ENCODE results near the gene ACTG1.
A peak's percentile ranks its signal among the peaks of the same experiment; 100 is the strongest.

Gene ACTG1

DNA sequence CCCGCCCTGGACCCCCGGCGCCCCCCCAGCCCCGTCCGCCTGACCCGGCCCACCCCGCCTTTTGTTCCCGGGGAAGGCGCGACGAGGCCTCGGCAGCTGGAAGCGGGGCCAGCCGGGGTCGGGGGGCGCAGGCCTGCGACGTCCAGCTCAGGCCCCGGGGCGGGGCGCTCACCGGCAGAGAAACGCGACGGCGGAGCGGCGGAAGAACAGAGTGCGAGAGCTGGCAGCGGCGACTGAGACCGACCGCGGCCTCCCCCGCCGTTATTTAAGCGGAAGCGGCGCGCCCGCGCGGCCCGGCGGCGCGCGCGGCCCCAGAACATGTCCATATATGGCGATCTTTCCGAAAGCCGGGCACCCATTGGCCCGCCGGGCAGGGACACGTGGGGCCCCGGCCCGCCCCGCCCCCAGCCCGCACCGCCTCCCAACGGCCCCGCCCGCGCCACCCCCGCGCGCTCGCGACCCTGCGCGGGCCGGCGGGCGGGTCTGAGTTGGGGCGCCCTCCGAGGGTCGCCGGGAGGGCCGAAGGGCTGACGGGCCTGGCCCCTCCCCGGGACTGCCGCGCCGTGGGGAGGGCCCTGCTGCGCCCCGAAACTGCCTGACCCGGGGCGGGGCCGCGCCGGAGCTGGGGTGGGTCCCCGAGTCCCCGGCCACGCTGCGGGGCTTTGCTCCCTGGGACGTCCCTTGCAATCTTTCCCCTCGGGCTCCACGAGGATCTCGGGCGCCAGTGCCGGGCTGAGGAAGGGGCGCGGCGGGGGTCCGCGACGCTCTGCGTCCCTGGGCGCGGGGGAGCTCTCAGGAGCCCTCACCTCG, at the start of gene ACTG1:
TSS of gene ACTG1 (minus strand) at position 238 of the 810 bp plus-strand sequence. CDS start 445 bp downstream, outside the sequence.
- DNase-seq: peak; percentile 38 to 94 (median 89)

DNA sequence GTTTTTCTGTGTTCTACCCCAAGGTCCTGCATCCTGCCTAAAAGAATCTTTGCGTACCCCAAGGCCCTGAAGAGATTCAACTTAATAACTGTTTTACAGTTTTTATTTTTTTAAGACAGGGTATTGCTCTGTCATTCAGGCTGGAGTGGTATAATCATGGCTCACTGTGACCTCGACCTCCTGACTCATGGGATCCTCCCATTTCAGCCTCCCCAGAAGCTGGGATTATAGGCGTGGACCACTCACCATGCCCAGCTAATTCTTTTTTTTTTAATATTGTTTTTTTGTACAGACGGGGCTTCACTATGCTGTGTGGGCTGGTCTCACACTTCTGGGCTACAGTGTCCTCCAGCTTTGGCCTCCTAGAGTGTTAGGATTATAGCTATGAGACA, 48.9 kb upstream of the ACTG1 start:
- DNase-seq: no peak

DNA sequence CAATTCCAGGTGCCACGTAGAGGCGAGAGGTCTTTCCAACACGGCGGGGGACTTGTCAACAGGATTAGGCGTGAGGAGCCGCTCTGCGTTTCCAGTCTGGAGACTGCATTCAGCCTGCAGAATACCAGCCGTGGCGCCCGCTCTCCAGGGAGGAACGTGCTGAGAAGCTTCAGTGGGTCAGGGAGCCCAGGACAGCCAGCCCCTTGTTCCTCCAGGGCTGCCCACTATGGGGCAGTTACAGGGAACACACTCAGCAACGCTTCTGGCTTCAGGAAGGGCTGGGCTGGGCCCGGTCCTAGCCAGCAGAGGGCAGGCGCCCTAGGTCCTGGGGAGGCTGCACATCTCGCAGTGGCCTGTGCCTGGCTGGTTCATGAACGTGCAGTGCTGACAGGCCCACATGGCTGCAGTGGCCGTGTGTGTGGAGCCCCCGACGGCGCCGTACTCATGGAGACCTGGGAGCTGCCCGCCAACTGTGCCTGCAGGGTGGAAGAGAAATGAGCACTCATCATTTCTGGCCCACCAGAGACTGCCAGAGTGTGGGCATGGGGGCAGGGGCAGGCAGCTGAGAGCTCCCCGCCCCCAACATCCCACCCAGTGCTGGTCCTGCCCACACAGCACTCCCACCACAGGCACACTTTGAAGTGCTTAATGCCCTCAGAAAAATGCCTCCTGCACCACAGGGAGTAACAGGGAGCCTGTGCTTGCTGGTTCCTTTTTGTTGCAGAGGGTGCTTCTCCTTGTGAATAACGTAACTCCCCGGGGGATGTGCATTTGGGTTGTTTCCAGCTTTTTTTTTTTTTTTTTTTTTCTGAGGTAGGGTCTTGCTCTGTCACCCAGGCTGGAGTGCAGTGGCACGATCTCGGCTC, 46.6 kb upstream of the ACTG1 start:
- DNase-seq: peak in 8 of 58 donors; percentile 17 to 54 (median 35)

DNA sequence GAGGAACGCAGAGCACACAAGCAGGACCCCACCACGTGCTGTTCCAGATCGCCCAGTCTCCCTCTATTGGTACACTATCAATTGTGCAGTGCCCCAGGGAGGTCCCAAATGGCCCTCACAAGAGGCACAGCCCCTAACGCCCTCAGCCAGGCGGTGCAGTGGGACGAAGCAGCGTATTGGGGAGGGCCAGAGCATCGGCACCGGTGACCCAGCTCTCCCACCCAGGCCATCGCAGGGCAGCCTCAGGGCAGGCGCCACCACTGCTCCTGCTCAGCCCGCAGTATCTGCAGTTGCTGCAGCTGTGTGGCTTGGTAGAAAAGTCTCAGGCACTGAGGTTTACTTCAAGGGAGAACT, 45.5 kb upstream of the ACTG1 start:
- DNase-seq: no peak

DNA sequence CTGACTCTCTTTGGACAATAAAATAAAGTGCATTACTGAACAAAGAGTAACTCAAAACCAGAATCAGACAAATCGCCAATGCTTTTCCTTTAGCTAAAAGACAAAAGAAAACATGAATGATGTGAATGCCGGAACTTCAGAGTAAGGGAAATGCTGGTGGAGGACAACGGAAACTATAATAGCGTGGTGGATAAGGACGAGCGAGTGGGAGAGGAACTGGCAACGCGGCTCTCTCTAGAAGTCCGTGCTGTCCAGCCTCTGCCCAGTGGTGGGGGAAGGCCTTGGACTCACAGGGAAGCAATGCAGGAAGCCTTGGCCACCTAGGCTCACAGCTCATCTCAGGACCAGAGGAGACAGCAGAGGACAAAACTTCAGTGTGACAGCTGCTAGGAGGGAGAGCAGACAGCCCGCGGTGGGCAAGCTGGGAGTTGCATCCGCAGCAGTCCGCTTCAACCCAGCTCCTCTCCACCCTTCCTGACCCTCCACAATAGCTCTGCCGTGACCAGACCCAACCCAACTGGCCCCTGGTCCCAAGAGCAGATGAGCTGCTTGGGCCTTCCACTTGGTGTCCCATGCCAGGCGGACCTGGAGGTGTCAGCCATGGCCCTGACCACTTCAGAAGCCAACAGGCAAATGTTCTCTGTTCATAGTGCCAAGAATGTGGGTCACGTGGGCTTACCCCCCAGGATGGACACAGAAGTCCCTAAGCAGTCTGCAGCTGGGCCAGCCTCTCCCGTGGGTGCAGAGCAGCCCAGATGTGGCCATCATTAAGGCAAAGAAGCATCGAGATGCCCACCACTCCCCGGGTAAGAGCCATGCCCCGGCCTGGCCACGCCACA, 44.9 kb upstream of the ACTG1 start:
- DNase-seq: no peak

DNA sequence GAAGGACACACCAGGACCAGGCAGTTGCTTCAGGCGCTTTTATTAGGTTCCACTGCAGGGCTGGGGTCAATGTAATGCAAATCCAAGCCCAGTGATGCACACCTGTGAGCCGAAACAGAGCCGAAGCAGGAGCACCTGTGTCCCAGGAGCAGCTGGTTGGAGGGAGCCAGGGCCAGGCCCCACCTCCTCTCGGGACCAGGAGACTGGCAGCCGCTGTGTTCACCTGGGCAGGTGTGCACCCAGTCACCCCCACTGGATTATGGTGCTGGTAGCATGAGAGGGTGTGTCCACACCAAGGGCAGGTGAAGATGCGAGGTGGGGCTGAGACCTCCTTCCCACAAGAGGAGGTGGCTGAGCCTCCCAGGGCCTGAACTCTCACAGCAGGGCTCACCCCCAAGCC, 44.3 kb upstream of the ACTG1 start:
- no peak for DNase-seq

DNA sequence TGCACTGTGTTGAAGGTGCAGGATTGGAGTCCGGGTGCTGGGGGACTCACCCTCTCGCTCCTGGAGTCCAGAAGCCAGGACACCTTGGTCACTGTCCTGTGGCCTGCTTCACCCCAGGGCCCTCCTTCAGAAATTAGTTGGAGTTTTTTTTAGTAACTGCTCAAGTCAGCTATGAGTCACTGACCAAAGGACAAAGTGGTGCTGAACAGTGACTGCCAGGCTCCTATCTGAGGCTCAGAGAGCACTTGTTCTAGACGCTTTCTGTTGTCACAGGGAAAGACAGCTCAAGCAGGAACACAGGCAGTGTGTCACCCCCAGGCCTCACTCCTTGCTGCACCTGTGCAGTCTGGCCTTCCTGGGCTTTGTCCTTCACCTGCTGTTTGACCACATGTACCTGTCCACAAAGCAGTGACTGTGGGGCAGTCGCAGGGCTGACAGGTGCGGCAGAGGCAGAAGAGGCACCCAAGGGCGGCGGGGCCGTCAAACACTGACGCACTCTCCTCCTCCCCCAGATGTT, 43.6 kb upstream of the ACTG1 start:
- DNase-seq: no peak

DNA sequence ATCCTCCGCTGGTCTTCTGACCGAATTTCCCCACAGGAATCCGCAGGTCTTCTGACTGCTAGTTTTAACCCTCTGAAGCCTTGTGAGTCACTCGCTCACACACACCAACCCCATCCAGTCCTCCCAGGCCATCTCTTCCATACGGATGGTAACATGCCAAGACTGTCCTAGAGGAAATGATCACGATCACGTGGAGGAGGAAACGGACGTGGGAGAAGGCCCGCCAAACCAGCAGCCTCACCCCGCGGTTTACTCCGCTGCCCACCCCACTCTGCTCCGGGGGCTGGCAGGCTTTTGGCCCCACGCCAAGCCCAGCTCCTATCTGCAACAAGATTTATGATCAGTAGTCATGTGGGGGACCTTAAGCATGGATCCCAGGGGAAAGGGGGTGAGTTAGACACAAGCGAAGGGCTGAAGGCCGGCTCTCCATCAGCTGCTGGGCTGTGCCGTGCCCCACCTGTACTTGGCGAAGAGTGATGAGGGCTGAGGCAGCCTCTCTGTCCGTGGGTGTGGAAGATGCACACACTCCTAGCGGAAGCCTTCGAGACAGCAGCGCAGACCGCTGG, 41.1 kb upstream of the ACTG1 start:
- DNase-seq: peak in 8 of 58 donors; percentile 8 to 49 (median 34)

DNA sequence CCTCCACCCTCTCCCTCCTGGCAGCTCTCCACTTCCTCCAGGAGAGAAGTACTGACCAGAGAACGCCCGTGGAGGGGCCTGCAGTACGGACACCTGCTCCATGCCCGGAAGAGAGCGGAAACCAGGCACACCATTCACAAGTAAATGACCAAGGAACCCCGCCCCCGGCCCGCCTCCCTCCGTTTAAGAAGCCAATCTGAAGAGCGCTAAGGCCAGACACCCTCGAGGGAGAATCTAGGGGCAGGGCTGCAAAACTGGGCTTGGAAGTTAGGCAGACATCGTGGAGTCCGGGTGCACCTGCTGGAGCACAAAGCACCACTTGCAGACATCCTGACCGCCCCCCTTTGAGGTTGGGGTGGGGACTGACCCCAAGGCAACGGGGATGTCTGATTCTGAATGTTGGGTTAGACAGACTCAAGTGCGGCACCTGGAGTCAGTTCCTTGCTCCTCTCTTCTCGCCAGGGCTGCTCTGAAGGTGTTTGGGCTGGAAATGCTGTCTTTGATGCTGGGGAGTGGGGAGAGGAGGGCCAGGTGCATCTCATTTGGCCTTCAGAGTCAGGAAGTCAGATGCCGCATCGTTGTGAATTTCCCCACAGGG, 40.5 kb upstream of the ACTG1 start:
- peak in 49 of 58 donors; percentile 27 to 81 (median 60) for DNase-seq

DNA sequence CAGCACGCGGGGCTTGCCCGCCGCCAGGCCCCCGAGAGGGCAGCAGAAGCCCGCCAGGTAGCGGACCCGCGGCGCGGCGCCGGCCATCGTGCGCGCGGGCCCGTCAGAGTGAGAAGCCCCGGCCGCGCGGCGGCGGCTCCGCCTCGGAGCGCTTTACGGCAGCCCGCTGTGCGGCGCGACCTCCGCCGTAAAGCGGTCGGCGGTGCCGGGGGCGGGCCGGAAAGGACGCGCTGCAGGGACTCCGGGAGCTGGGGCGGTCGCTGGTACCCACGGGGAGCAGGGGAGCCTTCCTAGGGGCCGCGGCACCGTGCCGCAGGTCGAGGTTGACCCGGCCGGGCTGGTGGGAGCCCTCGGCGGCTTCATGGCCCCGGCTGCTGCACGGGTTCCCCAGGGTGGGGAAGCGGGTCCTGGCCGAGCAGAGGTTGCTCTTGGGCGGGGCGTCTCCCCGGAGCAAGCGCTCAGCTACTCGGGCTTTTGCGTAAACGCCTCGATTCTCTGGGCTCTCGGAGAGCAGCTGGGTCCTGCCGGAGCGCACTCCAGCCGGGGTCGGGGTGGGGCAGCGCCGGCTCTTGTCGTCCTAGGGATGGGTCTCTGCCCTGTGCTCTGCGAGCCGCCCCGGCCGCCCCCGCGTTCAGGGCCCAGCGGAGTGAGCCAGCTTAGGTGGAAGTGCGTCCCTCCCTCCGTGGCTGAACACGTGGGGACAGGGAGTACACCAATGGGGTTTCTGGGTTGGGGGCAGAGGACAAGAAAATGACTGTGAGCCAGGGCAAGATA, 39.8 kb upstream of the ACTG1 start, which contains the start of gene FAAP100:
TSS of gene FAAP100 (minus strand) at position 110 of the 774 bp plus-strand sequence. CDS start at position 87, 23 bp downstream.
- peak in 55 of 58 donors; percentile 36 to 88 (median 70) for DNase-seq

DNA sequence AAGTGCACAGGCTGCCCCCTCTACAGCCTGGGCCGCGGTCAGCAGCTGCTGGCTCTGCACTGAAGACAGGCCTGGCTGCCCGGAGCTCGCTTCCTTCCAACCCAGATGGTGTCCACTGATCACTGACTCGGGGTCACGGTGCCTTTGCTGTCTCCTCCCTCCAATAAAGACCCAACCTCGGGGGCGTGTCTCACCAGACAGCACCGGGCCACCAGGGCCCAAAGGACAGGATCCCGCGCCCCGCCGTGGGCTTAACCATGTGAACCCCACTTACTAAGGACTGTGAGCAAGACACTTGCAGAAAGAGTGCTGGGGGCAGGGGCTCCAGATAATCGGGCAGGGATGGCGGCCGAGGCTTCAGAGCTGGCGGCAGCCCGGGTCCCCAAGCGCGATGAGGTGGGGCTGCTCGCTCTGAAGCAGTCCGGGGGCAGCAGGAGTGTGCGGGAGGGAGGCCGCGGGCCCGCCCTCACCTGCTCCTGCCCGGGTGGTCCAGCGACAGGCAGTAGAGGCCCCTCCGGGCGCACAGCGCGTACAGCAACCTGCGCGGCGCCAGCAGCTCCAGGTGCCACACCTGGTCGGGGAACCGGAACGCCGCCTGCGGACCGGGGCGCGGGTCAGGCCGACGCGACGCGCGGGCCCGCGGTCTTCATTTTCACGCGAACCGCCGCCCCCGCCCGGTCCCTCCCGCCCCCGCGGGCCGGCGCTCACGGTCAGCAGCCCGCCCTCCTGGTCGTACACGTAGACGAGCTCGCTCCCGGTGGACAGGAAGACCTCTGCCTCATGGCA, 39.1 kb upstream of the ACTG1 start:
- DNase-seq: peak in 1 of 58 donors; percentile 55

DNA sequence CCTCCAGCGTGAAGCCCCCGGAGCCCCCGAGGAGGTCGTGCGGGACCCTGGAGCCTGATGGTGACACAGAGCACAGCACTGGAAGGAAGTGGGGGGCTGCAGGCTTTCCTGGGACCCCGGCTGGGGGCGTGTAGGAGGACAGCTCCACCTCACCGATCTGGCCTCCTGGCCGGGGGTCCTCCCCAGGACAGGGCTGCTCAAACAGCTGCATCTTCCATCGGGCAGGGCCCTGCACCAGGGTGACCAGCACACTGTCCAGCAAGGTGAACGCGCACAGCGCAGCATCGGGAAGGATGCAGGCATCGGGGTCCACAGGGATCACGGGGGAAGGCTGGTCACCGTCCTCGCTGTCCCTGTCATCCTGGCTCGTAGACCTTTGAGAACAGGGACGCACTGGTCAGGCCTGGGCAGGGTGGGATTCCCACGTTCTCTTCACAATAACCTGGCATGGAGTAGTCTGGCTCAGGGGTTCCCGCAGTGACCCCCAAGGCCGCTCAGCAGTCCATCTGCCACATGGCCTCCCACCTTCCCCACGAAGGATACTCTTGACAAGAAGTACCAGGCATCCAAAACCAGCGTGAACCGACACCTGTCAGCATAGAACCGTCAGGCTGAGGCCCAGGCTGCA, 38.3 kb upstream of the ACTG1 start:
- no peak for DNase-seq

DNA sequence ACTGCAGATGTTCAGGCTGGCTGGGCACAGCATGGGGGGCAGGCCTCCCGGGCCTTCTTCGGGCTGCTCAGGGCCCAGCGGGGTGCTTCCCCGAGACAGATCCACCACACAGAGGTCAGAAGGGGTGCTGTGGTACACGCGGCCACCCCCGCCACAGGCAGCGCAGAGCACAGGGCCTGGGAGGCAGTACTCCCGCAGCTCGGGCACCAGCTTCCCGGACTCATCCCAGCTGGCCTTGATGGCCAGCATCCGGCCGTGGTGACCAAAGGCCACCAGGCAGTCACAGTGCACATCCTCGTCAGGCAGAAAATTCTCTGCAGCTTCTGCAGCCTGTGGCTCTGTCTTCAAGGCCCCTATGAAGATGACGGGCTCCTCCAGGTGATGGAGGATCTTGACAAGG, 37.7 kb upstream of the ACTG1 start:
- DNase-seq: no peak

DNA sequence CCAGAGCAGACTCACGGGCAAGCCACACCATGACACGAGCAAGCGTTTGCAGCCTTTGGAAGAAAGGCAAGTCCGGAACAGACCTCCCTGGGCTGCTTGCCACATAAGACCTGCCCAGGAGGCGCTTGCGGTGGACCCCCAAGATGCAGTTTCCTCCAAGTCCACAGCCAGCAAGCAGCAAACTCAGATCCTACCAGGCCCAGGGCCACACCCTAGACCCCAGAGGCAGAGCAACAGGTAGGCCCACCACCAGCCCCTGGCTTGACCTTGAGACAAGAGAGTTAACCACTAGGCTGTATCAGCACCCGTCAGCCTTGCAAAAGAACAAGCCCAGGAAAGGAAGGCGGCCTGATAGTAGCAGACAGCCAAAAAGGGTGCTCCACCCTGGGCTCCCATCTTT, 37.2 kb upstream of the ACTG1 start:
- no peak for DNase-seq

DNA sequence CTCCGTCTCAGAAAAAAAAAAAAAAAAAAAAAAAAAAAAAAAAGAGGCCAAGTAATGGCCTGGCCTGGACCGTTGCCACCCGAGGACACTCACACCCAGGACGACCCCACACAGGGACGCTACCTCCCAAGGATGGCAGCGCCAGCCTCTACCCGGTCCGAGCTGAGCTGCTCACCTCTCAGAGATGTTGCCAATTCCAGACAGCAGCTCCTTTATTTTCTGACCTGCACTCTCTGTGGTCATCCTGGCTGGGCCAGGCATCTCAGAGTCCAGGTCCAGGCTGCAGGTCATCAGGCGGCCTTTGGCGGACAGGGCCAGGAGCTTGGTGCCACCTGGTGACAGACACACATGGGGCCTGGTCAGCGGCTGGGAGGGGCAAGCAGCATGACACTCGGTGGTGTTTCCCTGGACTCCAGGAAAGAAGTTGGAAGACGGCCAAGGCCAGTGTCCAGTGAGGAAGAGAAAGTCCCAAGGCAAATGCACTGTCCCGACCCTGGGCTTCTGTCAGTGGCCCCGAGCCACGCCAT, 36.5 kb upstream of the ACTG1 start:
- DNase-seq: peak in 1 of 58 donors; percentile 30

DNA sequence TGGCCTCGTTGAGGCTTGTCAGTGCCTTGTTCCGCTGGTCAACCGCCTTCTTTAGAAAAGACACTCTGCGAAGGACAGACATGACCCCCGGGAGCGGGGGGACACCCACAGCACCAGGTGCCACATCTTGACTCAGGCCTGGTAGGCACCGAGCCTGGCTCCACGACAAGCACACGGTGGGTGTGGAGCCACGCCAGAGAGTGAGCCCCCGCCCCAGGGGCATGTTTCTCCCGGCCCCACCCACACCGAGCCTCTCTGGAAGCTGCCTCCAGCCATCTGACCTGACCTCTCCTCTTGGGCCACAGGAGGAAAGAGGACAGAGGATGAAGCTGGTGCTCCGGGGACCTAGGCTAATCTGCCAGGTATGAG, 35.0 kb upstream of the ACTG1 start:
- no peak for DNase-seq

DNA sequence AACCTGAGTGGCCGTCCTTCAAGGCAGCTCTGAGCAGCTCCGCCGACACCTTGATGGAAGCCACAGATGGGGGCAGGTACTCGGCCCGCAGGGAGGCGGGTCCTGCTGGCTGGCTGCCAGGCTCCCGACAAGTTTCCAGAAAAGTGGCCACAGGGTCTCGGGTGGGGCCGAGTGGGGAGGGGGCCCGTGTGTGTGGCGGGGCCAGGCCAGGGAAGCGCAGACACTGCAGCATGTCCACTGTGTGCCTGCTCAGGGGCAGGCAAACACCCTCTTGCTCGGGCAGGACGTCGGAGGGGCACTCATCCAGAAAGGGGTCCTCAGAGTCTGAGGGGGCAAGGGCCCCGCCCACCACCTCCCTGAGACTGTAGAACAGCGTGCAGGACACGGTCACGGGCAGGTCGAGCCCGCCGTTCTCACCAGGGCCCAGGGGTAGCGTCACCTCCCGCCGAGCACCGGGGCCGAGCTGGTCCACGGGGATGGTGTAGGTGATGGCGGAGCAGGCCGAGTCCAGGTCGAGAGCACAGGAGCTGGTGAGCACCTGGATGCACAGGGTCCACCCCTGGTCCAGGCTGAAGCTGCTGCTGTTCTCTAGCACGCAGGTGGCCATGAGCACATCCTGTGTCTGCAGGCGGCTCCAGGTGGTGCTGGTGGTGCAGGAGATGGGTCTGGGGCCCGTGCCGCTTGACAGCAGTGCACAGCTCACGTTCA, 34.5 kb upstream of the ACTG1 start:
- DNase-seq: peak in 1 of 58 donors; percentile 14
